ENCODE results near the gene AFF3. TPM values are rescaled to one million over a fixed set of nuclear protein-coding genes. Genes with fewer than 3 reads are reported as not detected.
"Not testable (repeated sequence)": the region's sequence is repeated elsewhere in the genome, so short reads cannot be mapped to it uniquely, and the experiment has no call there.

AFF3 gene
- total RNA-seq, 4 donors from 2014 or later: 2.1 to 7.3 (median 3.5) TPM

DNA sequence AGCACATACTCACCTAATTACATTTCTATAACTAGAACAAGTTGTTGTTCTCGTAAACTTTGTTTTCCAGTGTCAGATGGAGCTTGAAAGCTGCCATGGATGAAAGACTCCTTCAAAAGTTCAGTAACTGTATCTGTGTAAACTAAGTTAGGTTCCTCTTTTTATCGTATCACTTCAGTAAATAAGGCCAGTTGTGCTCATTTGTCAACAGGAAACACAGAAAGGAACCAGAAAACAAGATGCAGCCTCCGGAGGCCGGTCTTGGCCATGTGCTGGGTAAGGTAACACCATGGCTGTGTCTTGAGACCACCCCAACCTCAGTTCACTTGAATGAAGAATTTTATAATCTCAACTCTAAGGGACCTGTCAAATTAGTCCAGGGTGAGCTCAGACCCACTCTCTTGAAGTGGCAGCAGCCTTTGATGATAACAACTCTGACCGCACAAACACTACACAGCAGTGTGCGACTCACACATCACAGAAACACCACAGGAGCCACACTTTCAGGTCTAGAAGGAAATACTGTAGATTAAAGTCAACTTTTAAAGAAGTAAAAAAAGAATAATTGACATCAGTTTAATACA, 213.8 kb downstream of the AFF3 start:
- intact Hi-C loops (cut with DNase I; ENCODE audit: low total_unique reads): no loop called here
- WGBS, 2 donors: 89 to 94% methylated on average over 6 of the region's 6 CpGs
- no peak for DNase-seq (ENCODE audit: low spot score in 2 of 2)
- TF ChIP-seq POLR2A (IDR thresholded peaks at IDR 0.05): no peak
- no peak for TF ChIP-seq CTCF (IDR thresholded peaks at IDR 0.05)
- H3K4me3 ChIP-seq (ENCODE audit: low read depth, poor library complexity, severe bottlenecking): no peak overlapping the region

DNA sequence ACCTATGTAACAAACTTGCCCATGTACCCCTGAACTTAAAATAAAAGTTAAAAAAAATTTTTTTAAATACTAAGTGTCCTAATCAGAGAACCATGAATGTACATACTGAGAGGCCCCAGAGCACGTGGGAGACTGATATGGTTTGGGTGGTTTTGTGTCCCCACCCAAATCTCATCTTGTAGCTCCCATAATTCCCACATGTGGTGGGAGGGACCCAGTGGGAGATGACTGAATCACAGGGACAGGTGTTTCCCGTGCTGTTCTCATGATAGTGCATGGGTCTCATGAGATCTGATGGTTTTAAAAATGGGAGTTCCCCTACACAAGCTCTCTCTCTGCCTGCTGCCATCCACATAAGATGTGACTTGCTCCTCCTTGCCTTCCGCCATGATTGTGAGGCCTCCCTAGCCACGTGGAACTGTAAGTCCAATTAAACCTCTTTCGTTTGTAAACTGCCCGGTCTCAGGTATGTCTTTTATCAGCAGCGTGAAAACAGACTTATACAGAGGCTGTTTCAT, 214.6 kb downstream of the AFF3 start:
- intact Hi-C loops (cut with DNase I; ENCODE audit: low total_unique reads); H3K4me3 ChIP-seq (ENCODE audit: low read depth, poor library complexity, severe bottlenecking); DNase-seq (ENCODE audit: low spot score in 2 of 2): not testable (repeated sequence)
- 92% methylated on average over 7 of the region's 7 CpGs for WGBS, 2 donors

GRCh38 chr2:99926986-99927385, 215.4 kb downstream of the AFF3 start:
- DNase-seq (ENCODE audit: low spot score in 2 of 2): no peak
- TF ChIP-seq CTCF (IDR thresholded peaks at IDR 0.05) (no peak), POLR2A (IDR thresholded peaks at IDR 0.05) (no peak)
- intact Hi-C loops (cut with DNase I; ENCODE audit: low total_unique reads): no loop called here
- H3K4me3 ChIP-seq (ENCODE audit: low read depth, poor library complexity, severe bottlenecking): no peak overlapping the region

GRCh38 chr2:99925960-99926359, 216.4 kb downstream of the AFF3 start:
- WGBS, 2 donors: 91 to 98% methylated on average over 4 of the region's 4 CpGs
- intact Hi-C loops (cut with DNase I; ENCODE audit: low total_unique reads): no loop called here
- no peak overlapping the region for H3K4me3 ChIP-seq (ENCODE audit: low read depth, poor library complexity, severe bottlenecking)
- TF ChIP-seq CTCF (IDR thresholded peaks at IDR 0.05) (no peak), POLR2A (IDR thresholded peaks at IDR 0.05) (no peak)
- no peak for DNase-seq (ENCODE audit: low spot score in 2 of 2)

GRCh38 chr2:99922664-99923063, 219.7 kb downstream of the AFF3 start:
- no peak for DNase-seq (ENCODE audit: low spot score in 2 of 2)
- intact Hi-C loops (cut with DNase I; ENCODE audit: low total_unique reads): no loop called here
- TF ChIP-seq POLR2A (IDR thresholded peaks at IDR 0.05) (no peak), CTCF (IDR thresholded peaks at IDR 0.05) (no peak)
- H3K4me3 ChIP-seq (ENCODE audit: low read depth, poor library complexity, severe bottlenecking): no peak overlapping the region
- 91 to 94% methylated on average over 6 of the region's 6 CpGs for WGBS, 2 donors

GRCh38 chr2:99921903-99922302, 220.5 kb downstream of the AFF3 start:
- 94% methylated on average over 3 of the region's 3 CpGs for WGBS, 2 donors

More at GRCh38 chr2:99921903-99922302, 220.5 kb downstream of the AFF3 start:
- no peak for DNase-seq (ENCODE audit: low spot score in 2 of 2)
- TF ChIP-seq POLR2A (IDR thresholded peaks at IDR 0.05) (no peak), CTCF (IDR thresholded peaks at IDR 0.05) (no peak)
- H3K4me3 ChIP-seq (ENCODE audit: low read depth, poor library complexity, severe bottlenecking): no peak overlapping the region
- intact Hi-C loops (cut with DNase I; ENCODE audit: low total_unique reads): no loop called here

All from lower leg skin (tissue), 4 donors.